ENCODE measurements around the gene EIF2S1. TPM values are rescaled to one million over a fixed set of nuclear protein-coding genes. Genes with fewer than 3 reads are reported as not detected.

EIF2S1 gene
- total RNA-seq, 1 experiment from 2014 or later, result 415 TPM

GRCh38 chr14:67428501-67429031 is 68.4 kb downstream of the EIF2S1 start:
- ATAC-seq (peak; percentile 80), DNase-seq (peak; percentile 76)
- H3K4me1 ChIP-seq (ENCODE audit: insufficient read depth, low read length), result peaks cover 8% of the 10 kb centered on the region
- H3K4me3 ChIP-seq (ENCODE audit: low read length), result no peak overlapping the region
- CTCF ChIA-PET, result interaction anchor here (0.6 to 2.9 kb wide), 6 partner anchors 13 to 143 kb away, joined by 3 to 55 read pairs (median 6); no protein-coding TSS in a partner anchor
- TF ChIP-seq CTCF (conservative IDR thresholded peaks at IDR 0.05; ENCODE audit: low read depth, low read length) (peak; percentile 19; the same call in 1 of the 2 replicates), EZH2 (IDR thresholded peaks at IDR 0.05; ENCODE audit: low read length, unreplicated experiment) (no peak), EZH2phosphoT487 (IDR thresholded peaks at IDR 0.05; ENCODE audit: borderline replicate concordance, low read length) (no peak)
- H3K27me3 ChIP-seq (ENCODE audit: low read length), result peaks cover 10% of the 10 kb centered on the region; the same call in 1 of the 2 replicates
- H3K4me2 ChIP-seq (ENCODE audit: low read length), result peak overlapping the region; percentile 11; the same call in 1 of the 2 replicates
- no peaks in the 10 kb centered on the region for H3K9me2 ChIP-seq (replicated peaks; ENCODE audit: low read length)
- POLR2A ChIA-PET (ENCODE audit: unreplicated experiment), result interaction anchor here (0.9 kb wide), 1 partner anchor 98 kb away, joined by 3 read pairs; no protein-coding TSS in a partner anchor
- H3F3A ChIP-seq (ENCODE audit: low read length, unreplicated experiment), result no peaks in the 10 kb centered on the region
- H3K36me3 ChIP-seq (ENCODE audit: low read depth, low read length), result no peaks in the 10 kb centered on the region
- no peak overlapping the region for H3K9ac ChIP-seq (ENCODE audit: low read length)
- peak overlapping the region; percentile 53; the same call in 1 of the 2 replicates for H2AFZ ChIP-seq (ENCODE audit: low read length)
- H3K79me2 ChIP-seq (ENCODE audit: low read length), result no peaks in the 10 kb centered on the region
- H4K20me1 ChIP-seq (ENCODE audit: low read length), result no peaks in the 10 kb centered on the region
- no peak overlapping the region for H3K27ac ChIP-seq (ENCODE audit: low read length)
- H3K9me3 ChIP-seq (ENCODE audit: low read length), result no peaks in the 10 kb centered on the region
- no TSS peak for BruUV-seq (replicated peaks)
- intact Hi-C loops (cut with micrococcal nuclease), result loop anchor here (5.0 kb wide), 1 partner anchor 84 kb away; no protein-coding TSS in a partner anchor

DNA sequence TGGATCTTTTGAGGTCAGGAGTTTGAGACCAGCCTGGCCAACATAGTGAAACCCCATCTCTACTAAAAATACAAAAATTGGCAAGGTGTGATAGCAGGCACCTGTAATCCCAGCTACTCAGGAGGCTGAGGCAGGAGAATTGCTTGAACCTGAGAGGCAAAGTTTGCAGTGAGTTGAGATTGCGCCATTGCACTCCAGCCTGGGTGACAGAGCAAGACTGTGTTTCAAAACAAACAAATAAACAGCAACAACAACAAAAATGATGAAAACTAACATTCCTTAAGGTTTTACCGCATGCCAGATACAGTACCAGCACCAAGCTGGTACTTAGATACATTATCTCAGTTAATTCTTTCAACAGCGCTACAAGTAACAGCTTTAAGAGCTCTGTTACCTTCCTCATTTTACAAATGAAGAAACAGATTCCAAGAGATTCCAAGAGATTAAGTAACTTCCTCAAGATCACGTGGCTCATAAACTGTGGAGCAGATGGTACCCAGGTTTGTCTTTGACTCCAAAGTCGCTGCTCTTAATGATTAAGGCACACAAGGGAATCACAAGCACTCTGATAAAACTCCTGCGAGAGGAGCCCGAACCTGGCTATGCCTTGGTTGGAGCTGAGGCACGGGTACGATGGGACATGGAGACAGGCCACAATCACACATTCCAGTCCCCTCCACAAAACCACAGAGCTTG is 69.5 kb downstream of the EIF2S1 start:
- no peaks in the 10 kb centered on the region for H3K9me3 ChIP-seq (ENCODE audit: low read length)
- H3K4me2 ChIP-seq (ENCODE audit: low read length), result no peak overlapping the region
- no peak for TF ChIP-seq EZH2phosphoT487 (IDR thresholded peaks at IDR 0.05; ENCODE audit: borderline replicate concordance, low read length)
- TF ChIP-seq CTCF (conservative IDR thresholded peaks at IDR 0.05; ENCODE audit: low read depth, low read length), result no peak
- no peak for TF ChIP-seq EZH2 (IDR thresholded peaks at IDR 0.05; ENCODE audit: low read length, unreplicated experiment)
- intact Hi-C loops (cut with micrococcal nuclease), result loop anchor here (5.0 kb wide), 1 partner anchor 83 kb away; no protein-coding TSS in a partner anchor
- no peaks in the 10 kb centered on the region for H4K20me1 ChIP-seq (ENCODE audit: low read length)
- no peak overlapping the region for H2AFZ ChIP-seq (ENCODE audit: low read length)
- H3K36me3 ChIP-seq (ENCODE audit: low read depth, low read length), result no peaks in the 10 kb centered on the region
- ChIA-PET POLR2A (ENCODE audit: unreplicated experiment) (no interaction called here), CTCF (no interaction called here)
- H3K4me3 ChIP-seq (ENCODE audit: low read length), result no peak overlapping the region
- no peaks in the 10 kb centered on the region for H3K79me2 ChIP-seq (ENCODE audit: low read length)
- H3K4me1 ChIP-seq (ENCODE audit: insufficient read depth, low read length), result peaks cover 8% of the 10 kb centered on the region
- no peak overlapping the region for H3K27ac ChIP-seq (ENCODE audit: low read length)
- no peaks in the 10 kb centered on the region for H3K9me2 ChIP-seq (replicated peaks; ENCODE audit: low read length)
- peaks cover 20% of the 10 kb centered on the region; the same call in 1 of the 2 replicates for H3K27me3 ChIP-seq (ENCODE audit: low read length)
- no peaks in the 10 kb centered on the region for H3F3A ChIP-seq (ENCODE audit: low read length, unreplicated experiment)
- H3K9ac ChIP-seq (ENCODE audit: low read length), result no peak overlapping the region
- DNase-seq, result no peak
- ATAC-seq, result no peak
- BruUV-seq (replicated peaks), result no TSS peak
